GM18909 (cell line): Measurements from ENCODE around the gene TMEM176B.

Experiments
- ATAC-seq: cut with Tn5 transposase; IDR thresholded peaks from one replicate; pipeline ENCODE4 v1.9.1; 2021; ENCODE audit warnings: mild to moderate bottlenecking; ENCODE audit not compliant: unreplicated experiment, poor library complexity

The TMEM176B gene

GRCh38 chr7:150754951-150755350 lies 45.2 kb downstream of the TMEM176B start:
- no peak for ATAC-seq

- no peak for ATAC-seq
Observed at GRCh38 chr7:150753826-150754603, 46.1 kb downstream of the TMEM176B start.

- no peak for ATAC-seq
Observed at GRCh38 chr7:150753239-150753638, 46.9 kb downstream of the TMEM176B start.

DNA sequence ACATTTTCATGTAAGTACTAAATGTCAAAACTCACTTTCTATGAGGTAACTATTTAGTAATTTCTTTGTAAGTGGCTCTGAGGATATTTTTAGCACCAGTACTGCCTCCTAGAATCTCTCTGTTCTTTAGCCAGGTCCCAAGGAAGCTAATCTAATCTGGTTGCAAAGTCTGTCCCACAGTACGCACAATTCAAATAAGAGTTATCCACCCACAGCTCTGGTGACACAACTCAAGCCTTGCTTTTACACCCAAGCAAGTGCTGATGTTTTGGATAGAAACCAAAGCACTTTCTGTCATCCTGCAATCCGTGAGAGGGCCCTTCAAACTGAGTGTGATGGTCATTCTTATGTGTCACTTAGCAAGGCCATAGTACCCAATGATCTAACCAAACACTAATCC lies 48.5 kb downstream of the TMEM176B start:
- no peak for ATAC-seq

DNA sequence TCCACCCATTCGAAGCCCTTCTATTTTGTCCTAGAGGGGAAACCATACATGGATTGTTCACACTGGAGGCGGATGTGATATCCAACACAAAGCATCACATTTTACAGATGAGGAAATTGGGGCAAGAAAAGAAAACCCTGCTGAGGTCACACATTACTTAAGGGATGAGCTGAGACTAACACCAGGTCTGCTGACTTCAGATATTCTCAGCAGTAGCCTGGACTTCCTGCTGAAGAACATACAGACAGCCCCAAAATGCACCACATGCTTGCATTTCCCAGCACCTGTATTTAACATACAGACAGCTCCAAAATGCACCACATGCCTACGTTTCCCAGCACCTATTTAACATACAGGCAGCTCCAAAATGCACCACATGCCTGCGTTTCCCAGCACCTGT lies 51.8 kb downstream of the TMEM176B start:
- no peak for ATAC-seq

- no peak for ATAC-seq
Observed at GRCh38 chr7:150746921-150747320, 53.2 kb downstream of the TMEM176B start.

DNA sequence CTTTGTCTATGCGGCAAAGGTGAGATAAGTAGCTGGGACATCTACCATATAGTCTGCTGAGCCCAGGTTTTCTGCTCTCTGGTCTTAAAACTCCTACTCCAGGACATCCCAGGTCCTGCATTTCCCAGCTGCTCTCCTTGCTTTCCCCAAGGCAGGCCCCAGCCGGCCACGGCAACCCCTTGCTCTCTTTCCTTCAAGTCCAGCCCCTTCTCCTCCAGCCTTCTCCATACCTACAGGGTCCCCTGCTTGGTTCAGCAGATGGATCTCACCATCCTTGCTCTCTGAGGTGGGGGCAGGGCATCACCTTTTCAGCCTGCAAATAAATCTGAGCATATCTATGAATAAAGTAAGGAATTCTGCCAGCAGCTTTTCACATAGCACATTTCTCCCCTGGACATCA lies 54.3 kb downstream of the TMEM176B start:
- no peak for ATAC-seq

DNA sequence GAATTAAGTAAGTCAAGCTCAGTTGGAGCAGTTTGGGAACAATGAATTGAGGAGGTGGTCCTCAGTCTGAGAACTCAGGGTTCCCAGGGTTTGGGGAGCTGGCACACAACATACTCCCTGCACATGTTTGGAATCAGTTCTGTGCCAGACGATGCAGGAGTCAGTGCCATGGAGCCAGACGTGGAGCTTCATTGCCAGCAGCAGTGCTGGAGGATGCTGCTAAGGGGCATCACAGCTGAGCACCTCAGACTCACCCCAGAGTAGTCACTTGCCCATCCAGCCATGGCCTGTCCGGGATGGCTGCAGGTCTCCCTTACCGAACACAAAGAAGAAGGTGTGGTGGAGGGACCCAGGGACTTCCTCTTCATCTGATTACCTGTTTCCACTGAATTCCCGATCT lies 55.1 kb downstream of the TMEM176B start:
- no peak for ATAC-seq

DNA sequence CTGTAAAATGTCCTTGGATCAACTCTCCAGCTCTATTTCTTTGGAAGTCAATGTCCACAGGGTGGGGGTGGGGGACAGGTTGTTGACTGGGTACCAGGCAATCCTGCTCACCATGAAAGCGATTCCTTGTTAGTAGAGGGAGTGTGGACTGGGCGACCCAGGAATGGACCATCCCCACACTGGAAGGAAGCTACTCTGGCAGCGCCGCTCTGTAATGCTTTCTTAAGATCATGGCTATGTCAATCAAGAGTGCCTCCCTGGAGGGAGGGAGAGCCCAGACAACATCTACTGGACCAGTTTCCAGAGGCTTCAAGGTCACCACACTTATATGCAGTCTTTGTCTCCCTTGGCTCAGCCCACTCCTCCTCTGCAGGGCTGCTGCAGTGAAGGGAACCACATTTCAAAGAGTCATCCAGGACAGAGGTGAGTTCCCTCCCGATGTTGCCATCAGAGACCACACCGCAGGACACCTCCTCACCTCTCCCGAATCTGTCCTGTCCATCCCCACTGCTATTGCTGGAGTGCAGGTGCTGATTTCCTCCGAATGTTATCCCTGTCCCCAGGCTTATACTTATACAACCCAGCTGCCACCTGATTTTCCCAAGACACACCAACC lies 56.0 kb downstream of the TMEM176B start:
- ATAC-seq: no peak

- no peak for ATAC-seq
Observed at GRCh38 chr7:150742286-150742968, 57.7 kb downstream of the TMEM176B start.
